Measurements from ENCODE around the gene ANTXR2. TPM values are rescaled to one million over a fixed set of nuclear protein-coding genes. Genes with fewer than 3 reads are reported as not detected.

Gene ANTXR2
- total and polyA plus RNA-seq, 2 of the 8 experiments (the other 6 are each of a cell fraction or from before 2014, with no cell fraction given), result 1.1 to 7.5 TPM

DNA sequence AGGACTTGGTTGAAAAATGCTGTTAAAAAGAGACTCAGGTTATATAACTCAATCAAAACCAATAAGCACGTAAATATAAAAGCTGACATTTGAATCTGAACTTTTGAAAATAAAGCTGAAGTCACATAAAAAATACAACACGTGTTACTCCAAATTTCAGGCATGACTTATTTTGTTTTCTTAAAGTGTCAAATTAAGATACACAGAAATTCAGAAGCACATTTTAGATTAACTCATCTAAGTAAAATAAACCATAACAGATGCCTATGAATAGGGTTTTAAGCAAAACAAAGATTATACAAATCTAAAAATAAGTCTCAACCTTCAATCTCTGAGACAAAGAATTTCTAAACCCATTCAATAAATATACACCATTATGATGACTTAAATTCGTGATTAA is 124.8 kb downstream of the ANTXR2 start (continued):
- no peak for TF ChIP-seq RAD21 (IDR thresholded peaks at IDR 0.05 in 1 of 2, conservative IDR thresholded peaks at IDR 0.05 in 1 of 2; ENCODE audit: low read depth in 2 of 2, low read length in 2 of 2)
- TF ChIP-seq, protein P1, sequence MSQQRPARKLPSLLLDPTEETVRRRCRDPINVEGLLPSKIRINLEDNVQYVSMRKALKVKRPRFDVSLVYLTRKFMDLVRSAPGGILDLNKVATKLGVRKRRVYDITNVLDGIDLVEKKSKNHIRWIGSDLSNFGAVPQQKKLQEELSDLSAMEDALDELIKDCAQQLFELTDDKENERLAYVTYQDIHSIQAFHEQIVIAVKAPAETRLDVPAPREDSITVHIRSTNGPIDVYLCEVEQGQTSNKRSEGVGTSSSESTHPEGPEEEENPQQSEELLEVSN (IDR thresholded peaks at IDR 0.05), result no peak

All from H1 (cell line).